T-cell (primary cell): Measurements from ENCODE around the gene PDYN. TPM values are rescaled to one million over a fixed set of nuclear protein-coding genes. Genes with fewer than 3 reads are reported as not detected.

ENCODE experiments used
- ATAC-seq, 4 experiments: fragments of 200-7000 bp in 3 of 4; fragments of 150-1000 bp in 1 of 4; cut with Tn5 transposase; replicated peaks in 1 of 4; 1 replicate in 3 of 4; 2 replicates in 1 of 4; pipeline ENCODE4 v1.10.0; 2021; ENCODE audit warnings: moderate library complexity in 3 of 4, mild to moderate bottlenecking in 2 of 4, moderate number of reproducible peaks in 1 of 4
- CTCF ChIA-PET, 2 donors: fragments of 300-600 bp; sonication (Branson Sonifier 250); formaldehyde crosslinking; loops; one replicate each; lab custom pipeline; 2022; ENCODE audit warnings: antibody characterized with exemption in 2 of 2; lab: Charles Lee
- POLR2A ChIA-PET, 2 donors: fragments of 300-600 bp; sonication (Branson Sonifier 250); formaldehyde crosslinking; loops; one replicate each; lab custom pipeline; 2022; ENCODE audit warnings: antibody characterized with exemption in 2 of 2; lab: Charles Lee
- DNase-seq, 35 experiments: peaks; one replicate each; pipeline versions ENCODE4 v3.0.0 to v3.0.0-alpha.2; 2013 to 2023
- H3K27ac ChIP-seq: one replicate; pipeline ENCODE4 v1.5.1; 2013; ENCODE audit warnings: low read length
- H3K27me3 ChIP-seq, 2 experiments: replicated peaks in 1 of 2; 1 replicate in 1 of 2; 2 replicates in 1 of 2; pipeline versions ENCODE4 v1.6.1 to v1.7.0; 2013; ENCODE audit warnings: low read length in 1 of 2, mixed read lengths in 1 of 2; ENCODE audit not compliant: control insufficient read depth in 2 of 2, insufficient read depth in 2 of 2; ENCODE audit errors: extremely low read depth in 1 of 2
- H3K36me3 ChIP-seq, 2 donors: 1 replicate in 1 of 2; 2 replicates in 1 of 2; pipeline versions ENCODE4 v1.6.1 to v1.7.0; 2013; ENCODE audit warnings: low read length in 1 of 2; ENCODE audit not compliant: control insufficient read depth in 2 of 2, insufficient read depth in 1 of 2; ENCODE audit errors: extremely low read depth in 1 of 2
- H3K4me1 ChIP-seq, 2 experiments: 1 replicate in 1 of 2; 2 replicates in 1 of 2; pipeline versions ENCODE4 v1.6.1 to v1.7.0; 2013; ENCODE audit warnings: low read length in 2 of 2, mixed read lengths in 1 of 2; ENCODE audit not compliant: insufficient read depth in 2 of 2, control insufficient read depth in 1 of 2; ENCODE audit errors: extremely low read depth in 1 of 2
- H3K4me3 ChIP-seq, 2 donors: 1 replicate in 1 of 2; 2 replicates in 1 of 2; pipeline versions ENCODE4 v1.5.1 to v1.7.0; 2013; ENCODE audit warnings: mild to moderate bottlenecking in 2 of 2, low read length in 1 of 2, moderate library complexity in 1 of 2; ENCODE audit not compliant: control insufficient read depth in 1 of 2; ENCODE audit errors: extremely low read depth in 1 of 2
- H3K9me3 ChIP-seq: 2 replicates; pipeline ENCODE4 v1.7.0; 2013
- H3K27ac Mint-ChIP-seq, 2 donors: one replicate each; pipeline ENCODE4 v1.8.0; 2020 to 2021; ENCODE audit warnings: mild to moderate bottlenecking in 2 of 2, mixed read lengths in 2 of 2
- H3K27me3 Mint-ChIP-seq, 2 donors: one replicate each; pipeline ENCODE4 v1.8.0; 2021 to 2022; ENCODE audit warnings: mixed read lengths in 2 of 2
- H3K36me3 Mint-ChIP-seq: one replicate; pipeline ENCODE4 v1.8.0; 2021; ENCODE audit warnings: mixed read lengths
- H3K4me1 Mint-ChIP-seq, 3 donors: one replicate each; pipeline ENCODE4 v1.8.0; 2020 to 2022; ENCODE audit warnings: mixed read lengths in 3 of 3, mild to moderate bottlenecking in 1 of 3
- H3K4me3 Mint-ChIP-seq, 3 donors: one replicate each; pipeline ENCODE4 v1.8.0; 2020 to 2022; ENCODE audit warnings: mild to moderate bottlenecking in 3 of 3, mixed read lengths in 3 of 3, moderate library complexity in 3 of 3
- H3K9me3 Mint-ChIP-seq, 3 donors: one replicate each; pipeline ENCODE4 v1.8.0; 2020 to 2022; ENCODE audit warnings: mixed read lengths in 3 of 3
- WGBS: methylation state at CpG from one replicate; pipeline ENCODE4 v1.1.5; 2013; ENCODE audit warnings: missing lambda C conversion rate; ENCODE audit not compliant: insufficient coverage; 5-methylcytosine and 5-hydroxymethylcytosine counted together
- total RNA-seq, 35 experiments: library from RNA in 6 of 35; stranded (reverse) in 6 of 35; fragments of 120-200 nt in 1 of 35; gene quantifications; one replicate each; pipeline versions ENCODE4 v1.2.1 to v1.2.4 and lab custom pipeline; 2013 to 2026

Gene PDYN
- total RNA-seq, 5 donors from 2014 or later (not counting 1 experiment from before 2014, with no cell fraction given), result not detected

- Mint-ChIP-seq H3K9me3 (no peaks in the 10 kb centered on the region), H3K27ac (no peak overlapping the region), H3K36me3 (no peaks in the 10 kb centered on the region), H3K4me1 (no peaks in the 10 kb centered on the region), H3K27me3 (peaks cover 41% of the 10 kb centered on the region in 2 donors), H3K4me3 (no peak overlapping the region)
- Histone ChIP-seq H3K27ac (no peak overlapping the region), H3K27me3 (peaks cover 0 to 56% of the 10 kb centered on the region in 2 experiments), H3K4me3 (no peak overlapping the region), H3K9me3 (no peaks in the 10 kb centered on the region), H3K36me3 (no peaks in the 10 kb centered on the region), H3K4me1 (no peaks in the 10 kb centered on the region)
- ChIA-PET CTCF (no interaction called here), POLR2A (no interaction called here)
- no peak for DNase-seq
- ATAC-seq, result no peak
- WGBS, result 73% methylated on average over 6 of the region's 8 CpGs
These were observed 52.6 kb downstream of the PDYN start for GRCh38 chr20:1941226-1941625.

- H3K9me3 Mint-ChIP-seq, result no peaks in the 10 kb centered on the region
- no peaks in the 10 kb centered on the region for H3K4me1 ChIP-seq
- 67% methylated on average over 1 of the region's 5 CpGs for WGBS
- no peaks in the 10 kb centered on the region for H3K36me3 ChIP-seq
- no peaks in the 10 kb centered on the region for H3K4me1 Mint-ChIP-seq
- no peak overlapping the region for H3K27ac Mint-ChIP-seq
- no peak overlapping the region for H3K4me3 ChIP-seq
- H3K4me3 Mint-ChIP-seq, result no peak overlapping the region
- H3K27me3 ChIP-seq, result peaks cover 0 to 56% of the 10 kb centered on the region in 2 experiments
- DNase-seq (no peak), ATAC-seq (no peak)
- no peak overlapping the region for H3K27ac ChIP-seq
- H3K9me3 ChIP-seq, result no peaks in the 10 kb centered on the region
- H3K27me3 Mint-ChIP-seq, result peaks cover 37 to 40% of the 10 kb centered on the region in 2 donors
- ChIA-PET POLR2A (no interaction called here), CTCF (no interaction called here)
- H3K36me3 Mint-ChIP-seq, result no peaks in the 10 kb centered on the region
These were observed 53.3 kb downstream of the PDYN start for GRCh38 chr20:1940581-1940980.

DNA sequence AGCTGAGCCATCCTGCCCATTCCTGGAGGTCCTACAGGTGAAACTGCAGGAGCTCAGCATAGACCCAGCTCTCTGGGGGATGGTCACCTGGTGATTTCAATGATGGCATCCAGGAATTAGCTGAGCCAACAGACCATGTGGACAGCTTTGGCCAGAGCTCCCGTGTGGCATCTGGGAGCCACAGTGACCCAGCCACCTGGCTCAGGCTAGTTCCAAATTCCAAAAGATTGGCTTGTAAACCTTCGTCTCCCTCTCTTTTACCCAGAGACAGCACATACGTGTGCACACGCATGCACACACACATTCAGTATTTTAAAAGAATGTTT, 54.6 kb downstream of the PDYN start:
- Mint-ChIP-seq H3K4me3 (no peak overlapping the region), H3K36me3 (no peaks in the 10 kb centered on the region), H3K27me3 (peaks cover 28 to 39% of the 10 kb centered on the region in 2 donors), H3K4me1 (no peaks in the 10 kb centered on the region), H3K27ac (no peak overlapping the region), H3K9me3 (no peaks in the 10 kb centered on the region)
- Histone ChIP-seq H3K4me3 (no peak overlapping the region), H3K4me1 (no peaks in the 10 kb centered on the region), H3K36me3 (no peaks in the 10 kb centered on the region), H3K27me3 (peaks cover 0 to 48% of the 10 kb centered on the region in 2 experiments), H3K9me3 (no peaks in the 10 kb centered on the region), H3K27ac (no peak overlapping the region)
- WGBS, result 69% methylated on average over 2 of the region's 4 CpGs
- no peak for DNase-seq
- ChIA-PET CTCF (no interaction called here), POLR2A (no interaction called here)
- no peak for ATAC-seq

DNA sequence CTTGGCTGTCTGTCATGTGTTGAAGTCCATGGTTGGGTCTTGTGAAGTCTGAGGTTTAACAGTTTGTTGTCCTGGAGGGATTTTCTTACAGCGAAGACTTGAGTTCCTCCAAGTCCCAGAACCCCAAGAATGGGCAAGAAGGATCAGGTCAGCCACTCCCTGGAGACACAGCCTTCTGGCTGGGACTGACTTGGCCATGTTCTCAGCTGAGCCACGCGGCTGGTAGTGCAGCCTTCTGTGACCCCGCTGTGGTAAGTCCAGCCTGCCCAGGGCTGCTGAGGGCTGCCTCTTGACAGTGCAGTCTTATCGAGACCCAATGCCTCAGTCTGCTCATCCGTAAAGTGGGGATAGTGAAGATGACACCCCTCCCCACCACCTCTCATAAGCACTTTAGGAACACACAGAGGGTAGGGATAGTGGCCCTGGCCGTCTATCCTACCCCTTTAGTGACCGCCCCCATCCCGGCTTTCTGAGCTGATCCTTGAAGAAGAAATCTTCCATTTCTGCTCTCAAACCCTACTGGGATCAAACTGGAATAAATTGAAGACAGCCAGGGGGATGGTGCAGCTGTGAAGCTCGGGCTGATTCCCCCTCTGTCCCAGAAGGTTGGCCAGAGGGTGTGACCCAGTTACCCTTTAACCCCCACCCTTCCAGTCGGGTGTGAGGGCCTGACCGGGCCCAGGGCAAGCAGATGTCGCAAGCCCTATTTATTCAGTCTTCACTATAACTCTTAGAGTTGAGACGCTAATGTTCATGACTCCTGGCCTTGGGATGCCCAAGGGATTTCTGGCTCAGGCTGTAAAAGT, 55.2 kb downstream of the PDYN start:
- Mint-ChIP-seq H3K36me3 (no peaks in the 10 kb centered on the region), H3K9me3 (no peaks in the 10 kb centered on the region), H3K27me3 (peaks cover 25 to 43% of the 10 kb centered on the region in 2 donors), H3K4me1 (no peaks in the 10 kb centered on the region), H3K27ac (no peak overlapping the region), H3K4me3 (no peak overlapping the region)
- DNase-seq, result no peak
- ChIA-PET CTCF (no interaction called here), POLR2A (no interaction called here)
- Histone ChIP-seq H3K27ac (no peak overlapping the region), H3K4me1 (no peaks in the 10 kb centered on the region), H3K4me3 (no peak overlapping the region), H3K9me3 (no peaks in the 10 kb centered on the region), H3K27me3 (peaks cover 0 to 48% of the 10 kb centered on the region in 2 experiments), H3K36me3 (no peaks in the 10 kb centered on the region)
- 78% methylated on average over 7 of the region's 14 CpGs for WGBS
- ATAC-seq, result no peak

GRCh38 chr20:1937316-1937976, 56.4 kb downstream of the PDYN start:
- no peak overlapping the region for H3K27ac ChIP-seq
- 90% methylated on average over 20 of the region's 25 CpGs for WGBS
- no peak for ATAC-seq
- no peaks in the 10 kb centered on the region for H3K4me1 ChIP-seq
- Mint-ChIP-seq H3K27me3 (peaks cover 15 to 41% of the 10 kb centered on the region in 2 donors), H3K27ac (no peak overlapping the region), H3K4me3 (no peak overlapping the region), H3K36me3 (no peaks in the 10 kb centered on the region), H3K4me1 (no peaks in the 10 kb centered on the region), H3K9me3 (no peaks in the 10 kb centered on the region)
- ChIA-PET CTCF (no interaction called here), POLR2A (no interaction called here)
- no peaks in the 10 kb centered on the region for H3K9me3 ChIP-seq
- H3K4me3 ChIP-seq, result no peak overlapping the region
- H3K27me3 ChIP-seq, result peaks cover 0 to 49% of the 10 kb centered on the region in 2 experiments
- H3K36me3 ChIP-seq, result no peaks in the 10 kb centered on the region
- DNase-seq, result no peak

DNA sequence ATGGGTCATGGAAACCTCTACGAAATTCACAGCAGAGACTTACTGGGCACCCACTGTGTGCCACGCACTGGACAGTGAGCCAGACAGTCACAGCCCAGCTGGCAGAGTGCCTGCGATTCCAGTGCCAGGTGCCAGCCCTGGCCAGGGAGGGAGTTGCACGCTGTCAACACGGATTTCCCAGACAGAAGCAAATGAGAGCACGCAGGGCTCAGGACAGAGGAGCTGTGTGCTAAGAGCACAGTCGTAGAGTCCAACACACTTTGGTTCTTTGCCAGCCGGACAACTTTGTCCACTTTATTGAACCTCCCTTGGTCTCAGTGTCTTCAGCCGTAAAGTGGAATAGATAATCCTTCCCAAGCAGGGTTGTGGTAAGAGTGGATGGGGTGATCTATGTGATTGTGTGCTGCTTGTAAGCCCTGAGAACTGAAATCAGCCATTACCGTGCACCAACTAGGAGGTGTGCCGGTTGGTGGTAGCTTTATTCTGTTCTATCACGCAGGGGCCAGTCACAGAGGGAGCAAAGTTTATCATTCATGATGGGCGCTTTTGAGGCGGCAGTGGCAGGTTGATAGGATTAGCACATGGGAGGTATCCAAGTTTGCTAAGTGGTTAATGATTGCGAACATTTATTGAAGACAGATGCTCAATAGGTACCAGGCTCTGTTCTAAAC, 58.0 kb downstream of the PDYN start:
- POLR2A ChIA-PET, result no interaction called here
- no peaks in the 10 kb centered on the region for H3K36me3 Mint-ChIP-seq
- Histone ChIP-seq H3K36me3 (no peaks in the 10 kb centered on the region), H3K4me1 (no peaks in the 10 kb centered on the region), H3K4me3 (no peak overlapping the region), H3K9me3 (no peaks in the 10 kb centered on the region), H3K27ac (no peak overlapping the region), H3K27me3 (peaks cover 0 to 48% of the 10 kb centered on the region in 2 experiments)
- H3K27ac Mint-ChIP-seq, result no peak overlapping the region
- CTCF ChIA-PET, result no interaction called here
- H3K4me3 Mint-ChIP-seq, result no peak overlapping the region
- H3K9me3 Mint-ChIP-seq, result no peaks in the 10 kb centered on the region
- DNase-seq (no peak), ATAC-seq (no peak)
- H3K27me3 Mint-ChIP-seq, result peaks cover 6 to 44% of the 10 kb centered on the region in 2 donors
- WGBS, result 80% methylated on average over 11 of the region's 15 CpGs
- no peaks in the 10 kb centered on the region for H3K4me1 Mint-ChIP-seq
